K562 (cell line): ENCODE measurements around the gene SENP8. TPM values are rescaled to one million over a fixed set of nuclear protein-coding genes. Genes with fewer than 3 reads are reported as not detected.

ENCODE experiments used
- ATAC-seq: fragments of 200-7000 bp; cut with Tn5 transposase; 3 replicates; pipeline ENCODE4 v1.9.1; 2020; ENCODE audit warnings: moderate library complexity
- BruUV-seq: library from RNA; stranded (reverse); fragments of 400-500 nt; replicated peaks from 2 replicates; lab custom pipeline; 2021; lab: Mats Ljungman, UMichigan
- CTCF ChIA-PET: fragments of 300-600 bp; formaldehyde crosslinking; extraction: SDS; loops from one replicate; lab custom pipeline; 2021; ENCODE audit warnings: low intra/inter-chr PET ratio; lab: Yijun Ruan, JAX
- POLR2A ChIA-PET: fragments of 300-600, 350-650 bp; sonication (Branson Sonifier 250); formaldehyde crosslinking; extraction: SDS; loops from one replicate; lab custom pipeline; 2021; ENCODE audit warnings: antibody characterized with exemption, inconsistent platforms; lab: Yijun Ruan, JAX
- DNase-seq, 4 experiments: peaks; one replicate each; pipeline versions ENCODE4 v3.0.0 to v3.0.0-alpha.2; 2011 to 2018; ENCODE audit warnings: low spot score in 3 of 4, mixed read lengths in 3 of 4; ENCODE audit errors: extremely low read depth in 1 of 4
- FAIRE-seq: peaks from 2 replicates; lab custom pipeline; 2011; peaks lifted over from hg19 to GRCh38; lab: Jason Lieb, UNC
- H2AFZ ChIP-seq: 2 replicates; pipeline ENCODE4 v1.6.0; 2011; ENCODE audit warnings: low read depth, low read length, control low read depth, inconsistent platforms
- H3K27ac ChIP-seq: fragments of 200-600 bp; 3 replicates; pipeline ENCODE4 v1.8.0; 2011; ENCODE audit warnings: low read depth, mild to moderate bottlenecking, control low read depth, inconsistent platforms, low read length, moderate library complexity, mixed read lengths; ENCODE audit errors: extremely low read depth
- H3K27me3 ChIP-seq, 2 experiments: fragments of 300-600 bp in 1 of 2; 2 replicates in 1 of 2; 3 replicates in 1 of 2; pipeline versions ENCODE4 v1.6.0 to v1.8.0; 2011; ENCODE audit warnings: inconsistent platforms in 2 of 2, low read length in 2 of 2, mild to moderate bottlenecking in 1 of 2, mixed read lengths in 1 of 2, moderate library complexity in 1 of 2; ENCODE audit not compliant: control insufficient read depth in 2 of 2, insufficient read depth in 2 of 2
- H3K36me3 ChIP-seq: fragments of 300-600 bp; 3 replicates; pipeline ENCODE4 v1.8.0; 2011; ENCODE audit warnings: mild to moderate bottlenecking, low read length, inconsistent platforms; ENCODE audit not compliant: control insufficient read depth, insufficient read depth
- H3K4me1 ChIP-seq, 2 experiments: fragments of 200-600 bp in 1 of 2; replicated peaks in 1 of 2; 2 replicates in 1 of 2; 3 replicates in 1 of 2; pipeline versions ENCODE4 v1.5.1 to v1.8.0; 2011; ENCODE audit warnings: inconsistent platforms in 2 of 2, low read length in 2 of 2, mild to moderate bottlenecking in 1 of 2, mixed read lengths in 1 of 2, moderate library complexity in 1 of 2; ENCODE audit not compliant: control insufficient read depth in 2 of 2, insufficient read depth in 2 of 2
- H3K4me2 ChIP-seq: 2 replicates; pipeline ENCODE4 v1.6.1; 2011; ENCODE audit warnings: low read length, control low read depth, inconsistent platforms, mixed read lengths; ENCODE audit not compliant: insufficient read depth
- H3K4me3 ChIP-seq: fragments of 200-600 bp; sonication (generic), shearing (Covaris generic); 2 replicates; pipeline ENCODE4 v1.5.1; 2016; ENCODE audit warnings: control low read depth, inconsistent platforms
- H3K79me2 ChIP-seq: fragments of 200-600 bp; 3 replicates; pipeline ENCODE4 v1.8.0; 2011; ENCODE audit warnings: low read length, inconsistent platforms; ENCODE audit not compliant: control insufficient read depth, insufficient read depth
- H3K9ac ChIP-seq, 2 experiments: 2 replicates each; pipeline versions ENCODE4 v1.6.0 to v1.6.1; 2011; ENCODE audit warnings: low read depth in 2 of 2, low read length in 2 of 2, control low read depth in 1 of 2, inconsistent platforms in 1 of 2, mild to moderate bottlenecking in 1 of 2, mixed read lengths in 1 of 2; ENCODE audit not compliant: insufficient read depth in 1 of 2
- H3K9me1 ChIP-seq: one replicate; pipeline ENCODE4 v1.6.0; 2011; ENCODE audit warnings: inconsistent platforms, mild to moderate bottlenecking, low read length, moderate library complexity; ENCODE audit not compliant: control insufficient read depth, insufficient read depth
- H3K9me3 ChIP-seq: replicated peaks from 2 replicates; pipeline ENCODE4 v1.5.1; 2011; ENCODE audit warnings: low read depth, low read length, inconsistent platforms; ENCODE audit not compliant: control insufficient read depth, insufficient read depth
- H4K20me1 ChIP-seq: replicated peaks from 2 replicates; pipeline ENCODE4 v1.6.1; 2011; ENCODE audit warnings: low read length, inconsistent platforms, mixed read lengths; ENCODE audit not compliant: control insufficient read depth, insufficient read depth
- BMI1 ChIP-seq: fragments of 150-350 bp; IDR thresholded peaks from 2 replicates; pipeline ENCODE4 v1.6.1; 2014; ENCODE audit warnings: low read length
- CREM ChIP-seq: IDR thresholded peaks from 2 replicates; pipeline ENCODE4 v1.6.1; 2014; ENCODE audit warnings: antibody characterized with exemption, low read depth
- HMGN3 ChIP-seq: IDR thresholded peaks from 2 replicates; pipeline ENCODE4 v1.6.1; 2011; ENCODE audit warnings: borderline replicate concordance, low read depth, mild to moderate bottlenecking, mixed read lengths, low read length; ENCODE audit not compliant: insufficient read length; ENCODE audit errors: extremely low read depth
- KDM2B ChIP-seq: fragments of 250-450 bp; sonication (Bioruptor Pico); IDR thresholded peaks from 2 replicates; pipeline ENCODE4 v1.8.0; 2021; ENCODE audit warnings: mild to moderate bottlenecking, moderate library complexity
- L3MBTL2 ChIP-seq: fragments of 450-650 bp; IDR thresholded peaks from 2 replicates; pipeline ENCODE4 v1.6.1; 2016; ENCODE audit warnings: mild to moderate bottlenecking, moderate library complexity
- NCOA6 ChIP-seq: fragments of 450-650 bp; IDR thresholded peaks from 2 replicates; pipeline ENCODE4 v1.6.1; 2017; ENCODE audit warnings: mild to moderate bottlenecking
- NFE2L1 ChIP-seq: fragments of 450-650 bp; IDR thresholded peaks from 2 replicates; pipeline ENCODE4 v1.6.1; 2016; ENCODE audit warnings: missing genetic modification characterization, low read depth, mild to moderate bottlenecking, missing compliant biosample characterization, moderate library complexity, borderline replicate concordance
- RBM17 ChIP-seq: fragments of 200-400 bp; formaldehyde crosslinking; IDR thresholded peaks from 2 replicates; pipeline ENCODE4 v1.6.1; 2017; ENCODE audit warnings: low read depth, mild to moderate bottlenecking, low read length, borderline replicate concordance
- THRA ChIP-seq: fragments of 450-650 bp; IDR thresholded peaks from 2 replicates; pipeline ENCODE4 v1.6.1; 2017; ENCODE audit warnings: mild to moderate bottlenecking, moderate library complexity
- TOE1 ChIP-seq, 2 experiments: fragments of 450-650 bp in 1 of 2; sonication (generic) in 1 of 2; formaldehyde crosslinking in 1 of 2; IDR thresholded peaks; 2 replicates each; pipeline versions ENCODE4 v1.7.1 to v1.8.0; 2016 to 2022; ENCODE audit warnings: borderline replicate concordance in 2 of 2, mild to moderate bottlenecking in 2 of 2, antibody characterized with exemption in 1 of 2, inconsistent platforms in 1 of 2, low read depth in 1 of 2, missing genetic modification reagents in 1 of 2, moderate library complexity in 1 of 2
- ZNF121 ChIP-seq: sonication (generic); formaldehyde crosslinking; conservative IDR thresholded peaks from 2 replicates; pipeline ENCODE4 v1.8.0; 2022; ENCODE audit warnings: missing genetic modification reagents
- ZNF75A ChIP-seq: fragments of 450-650 bp; formaldehyde crosslinking; IDR thresholded peaks from 2 replicates; pipeline ENCODE4 v1.4.0; 2020; ENCODE audit warnings: mild to moderate bottlenecking
- WGBS: fragments of 100-300 bp; shearing (Covaris generic); methylation state at CpG from one replicate; pipeline ENCODE4 v1.1.6; 2016; ENCODE audit warnings: low coverage, mixed read lengths; ENCODE audit not compliant: insufficient coverage; ENCODE audit errors: missing lambda C conversion rate; 5-methylcytosine and 5-hydroxymethylcytosine counted together
- in situ Hi-C: fragments of 300-500 bp; cut with MboI; formaldehyde crosslinking; loops from 4 replicates; pipeline ENCODE4 v1.15.0; 2018; ENCODE audit warnings: inconsistent platforms, mixed read lengths
- intact Hi-C: fragments of 100-400 bp; cut with micrococcal nuclease; formaldehyde crosslinking; loops from 2 replicates; pipeline ENCODE4 v1.14.2; 2022
- polyA plus RNA-seq, 8 experiments: library from polyadenylated mRNA; depleted of rRNA in 4 of 8; stranded (reverse) in 5 of 8; unstranded in 3 of 8; fragments of >200 nt; fragmentation: Nextera tagmentation in 2 of 8; fragmentation: Illumina TruSeq in 1 of 8; extraction: Ambion mirVana in 2 of 8; extraction: Trizol in 1 of 8; gene quantifications; 2 replicates each; pipeline versions ENCODE4 v1.2.1 to v1.2.3, GENCODE V29; 2011 to 2014; ENCODE audit warnings: inconsistent platforms in 1 of 8, missing spikeins in 1 of 8
- total RNA-seq, 7 experiments: library from RNA; depleted of rRNA in 6 of 7; stranded (reverse); fragments of >200 nt in 6 of 7; fragmentation: Illumina TruSeq in 2 of 7; extraction: Trizol in 2 of 7; gene quantifications; 2 replicates each; pipeline versions ENCODE4 v1.2.1 to v1.2.3, GENCODE V29; 2011 to 2021; ENCODE audit warnings: low replicate concordance in 1 of 7

Gene SENP8
- total and polyA plus RNA-seq, 9 of the 15 experiments (the other 6 are each of a cell fraction or from before 2014, with no cell fraction given) = 1.4 to 5.4 (median 2.4) TPM

- H3K9me3 ChIP-seq = peaks cover 3% of the 10 kb centered on the region; the same call in 1 of the 2 replicates
- H3K4me3 ChIP-seq = no peak overlapping the region
- no peak for DNase-seq
- no peaks in the 10 kb centered on the region for H4K20me1 ChIP-seq
- POLR2A ChIA-PET = interaction anchor here (0.6 kb wide), 1 partner anchor 12 kb away, joined by 3 read pairs; no protein-coding TSS in a partner anchor
- H3K9me1 ChIP-seq = no peaks in the 10 kb centered on the region
- TF ChIP-seq CREM (no peak), RBM17 (no peak), NFE2L1 (no peak), BMI1 (no peak), TOE1 (IDR thresholded peaks at IDR 0.05; ENCODE audit: borderline replicate concordance) (no peak), TOE1 (CRISPR knock-in tag; IDR thresholded peaks at IDR 0.05; ENCODE audit: borderline replicate concordance, low read depth) (no peak), THRA (no peak), HMGN3 (no peak), NCOA6 (no peak), KDM2B (CRISPR knock-in tag) (no peak), L3MBTL2 (no peak), ZNF121 (no peak), ZNF75A (CRISPR knock-in tag) (no peak)
- 34% methylated on average over 6 of the region's 6 CpGs for WGBS
- H3K79me2 ChIP-seq = no peaks in the 10 kb centered on the region
- no peak for ATAC-seq
- CTCF ChIA-PET = no interaction called here
- no peaks in the 10 kb centered on the region; a peak in 1 of 5 replicates for H3K27me3 ChIP-seq
- BruUV-seq = no TSS peak
- no peak overlapping the region for H3K9ac ChIP-seq
- no peaks in the 10 kb centered on the region for H3K4me1 ChIP-seq
- H3K27ac ChIP-seq = no peak overlapping the region
- no peaks in the 10 kb centered on the region for H3K36me3 ChIP-seq
- in situ Hi-C loops (no loop called here), intact Hi-C loops (no loop called here)
- H3K4me2 ChIP-seq = no peak overlapping the region
- no peak overlapping the region for H2AFZ ChIP-seq
- no peak for FAIRE-seq
Observed at GRCh38 chr15:72078887-72079286, 39.3 kb upstream of the SENP8 start.
